Cardiac fibroblast (primary cell): ENCODE data around the gene COL5A2.

Experiments used
- DNase-seq, 2 donors: peaks; one replicate each; pipeline versions ENCODE4 v3.0.0 to v3.0.0-alpha.2; 2010; ENCODE audit warnings: low read depth in 2 of 2
- H3K4me3 ChIP-seq, 2 donors: replicated peaks in 1 of 2; 1 replicate in 1 of 2; 2 replicates in 1 of 2; pipeline ENCODE4 v1.5.1; 2011; ENCODE audit warnings: low read depth in 2 of 2, low read length in 2 of 2, mild to moderate bottlenecking in 2 of 2, moderate library complexity in 1 of 2
- CTCF ChIP-seq: IDR thresholded peaks from one replicate; pipeline ENCODE4 v1.5.1; 2011; ENCODE audit warnings: low read depth, mild to moderate bottlenecking, low read length, inconsistent platforms

The COL5A2 gene

GRCh38 chr2:189183170-189183569, 3.6 kb upstream of the COL5A2 start:
- no peak overlapping the region for H3K4me3 ChIP-seq
- TF ChIP-seq CTCF = no peak

GRCh38 chr2:189181706-189182105, 2.1 kb upstream of the COL5A2 start:
- TF ChIP-seq CTCF = no peak
- H3K4me3 ChIP-seq = no peak overlapping the region
- DNase-seq = no peak

More at GRCh38 chr2:189183170-189183569, 3.6 kb upstream of the COL5A2 start:
- no peak for DNase-seq

- DNase-seq = peak; percentile 84 to 90
- peak overlapping the region; percentile 75 to 82 for H3K4me3 ChIP-seq
- no peak for TF ChIP-seq CTCF
Measured at GRCh38 chr2:189178726-189179569, 613 bp downstream of the COL5A2 start.

- TF ChIP-seq CTCF = peak; percentile 38
- peak; percentile 62 to 69 for DNase-seq
- peak overlapping the region; percentile 75 to 82 for H3K4me3 ChIP-seq
Measured at GRCh38 chr2:189178054-189178453, 1.5 kb downstream of the COL5A2 start.

GRCh38 chr2:189177251-189177840, 2.2 kb downstream of the COL5A2 start:
- DNase-seq = no peak
- H3K4me3 ChIP-seq = peak overlapping the region; percentile 75 to 82
- TF ChIP-seq CTCF = no peak

GRCh38 chr2:189176516-189176915, 3.0 kb downstream of the COL5A2 start:
- no peak for TF ChIP-seq CTCF
- DNase-seq = no peak
- peak overlapping the region; percentile 75 to 82 for H3K4me3 ChIP-seq
